ENCODE data around the gene RNU1-1.
"Not testable (repeated sequence)": the region's sequence is repeated elsewhere in the genome, so short reads cannot be mapped to it uniquely, and the experiment has no call there.

RNU1-1 gene

GRCh38 chr1:16491056-16491675, 22.9 kb downstream of the RNU1-1 start:
- DNase-seq = no peak

GRCh38 chr1:16489195-16489880, 24.7 kb downstream of the RNU1-1 start:
- not testable (repeated sequence) for DNase-seq

- DNase-seq = not testable (repeated sequence)
These were observed 27.1 kb downstream of the RNU1-1 start for GRCh38 chr1:16487011-16487410.

- DNase-seq = not testable (repeated sequence)
These were observed 27.8 kb downstream of the RNU1-1 start for GRCh38 chr1:16486316-16486715.

- DNase-seq = no peak
These were observed 29.2 kb downstream of the RNU1-1 start for GRCh38 chr1:16484931-16485330.

GRCh38 chr1:16484501-16484835, 29.6 kb downstream of the RNU1-1 start:
- no peak for DNase-seq

GRCh38 chr1:16483639-16484500, 30.2 kb downstream of the RNU1-1 start:
- DNase-seq = not testable (repeated sequence)

GRCh38 chr1:16483146-16483545, 30.9 kb downstream of the RNU1-1 start:
- not testable (repeated sequence) for DNase-seq

GRCh38 chr1:16478091-16478490, 36.0 kb downstream of the RNU1-1 start:
- DNase-seq = no peak

GRCh38 chr1:16475771-16476770, 38.0 kb downstream of the RNU1-1 start:
- not testable (repeated sequence) for DNase-seq

- not testable (repeated sequence) for DNase-seq
These were observed 39.2 kb downstream of the RNU1-1 start for GRCh38 chr1:16474891-16475290.

- DNase-seq = no peak
These were observed 39.8 kb downstream of the RNU1-1 start for GRCh38 chr1:16474166-16474800.

- DNase-seq = no peak
These were observed 45.5 kb downstream of the RNU1-1 start for GRCh38 chr1:16468558-16468957.

- DNase-seq = no peak
These were observed 49.0 kb downstream of the RNU1-1 start for GRCh38 chr1:16464917-16465625.

Data from CD4-positive, alpha-beta T cell treated with Interleukin-6 for 4 hours (primary cell).